Stromal cell of bone marrow (primary cell): ENCODE measurements around the gene ADD3.
"Not testable (repeated sequence)": the region's sequence is repeated elsewhere in the genome, so short reads cannot be mapped to it uniquely, and the experiment has no call there.

Experiments used
- DNase-seq: peaks from one replicate; pipeline ENCODE4 v3.0.0-alpha.2; 2012; ENCODE audit warnings: low read depth

The ADD3 gene

DNA sequence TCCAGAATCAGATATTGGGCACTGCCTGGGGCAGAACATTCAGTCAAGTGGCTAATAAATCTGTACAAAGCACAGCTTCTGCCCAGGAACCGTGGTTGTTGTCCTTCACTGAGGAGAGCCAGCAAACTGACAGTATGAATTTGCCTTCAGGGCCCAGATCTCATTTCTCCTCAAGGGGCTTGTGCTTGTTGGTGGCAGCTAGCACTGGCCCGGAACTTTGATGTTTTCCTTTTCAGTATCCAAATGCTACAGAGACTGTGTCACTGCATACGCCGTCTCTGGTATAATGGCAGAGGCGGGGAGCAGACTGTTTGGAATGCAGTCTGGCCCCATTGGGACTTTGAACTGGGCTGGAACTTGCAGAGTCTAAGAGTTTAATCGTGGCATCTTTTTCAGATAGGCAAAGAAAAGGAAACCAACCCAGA lies 30.4 kb upstream of the ADD3 start:
- DNase-seq: no peak

DNA sequence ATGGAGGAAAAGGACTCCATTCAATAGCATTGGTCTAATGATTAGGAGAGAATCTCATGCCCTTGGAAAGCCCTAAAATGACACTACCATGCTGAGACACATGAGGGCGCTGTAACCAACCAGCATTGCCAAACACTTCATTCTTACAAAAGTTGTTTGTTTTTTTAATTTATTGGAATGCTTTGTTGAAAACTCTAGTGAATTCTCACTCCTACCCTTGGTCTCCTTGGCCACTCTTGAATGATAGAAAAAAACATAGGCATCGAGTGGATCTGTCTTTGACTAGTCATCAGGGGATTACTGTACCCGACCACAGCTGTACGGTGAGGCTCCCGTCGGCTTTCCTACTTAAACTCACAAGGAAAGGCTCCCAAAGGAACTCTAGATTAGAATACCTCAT lies 29.3 kb upstream of the ADD3 start:
- DNase-seq: no peak

DNA sequence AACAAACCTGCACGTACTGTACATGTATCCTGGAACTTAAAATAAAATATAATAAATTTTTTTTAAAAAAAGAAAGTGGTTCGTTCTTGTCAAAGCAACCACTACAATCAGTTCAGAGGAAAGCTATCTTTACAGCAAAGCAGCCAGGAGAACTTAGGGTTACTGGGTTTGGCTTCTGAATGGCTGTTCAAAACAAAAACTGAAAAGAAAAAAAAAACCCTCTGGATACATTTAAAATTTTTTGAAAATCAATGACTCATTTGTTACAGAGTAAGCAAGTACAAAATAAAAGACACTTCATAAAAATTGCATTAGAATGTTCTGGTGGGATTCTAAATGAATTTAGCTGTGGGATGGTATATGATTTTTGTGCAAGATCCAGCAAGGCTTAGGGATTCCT lies 28.6 kb upstream of the ADD3 start:
- DNase-seq: no peak

DNA sequence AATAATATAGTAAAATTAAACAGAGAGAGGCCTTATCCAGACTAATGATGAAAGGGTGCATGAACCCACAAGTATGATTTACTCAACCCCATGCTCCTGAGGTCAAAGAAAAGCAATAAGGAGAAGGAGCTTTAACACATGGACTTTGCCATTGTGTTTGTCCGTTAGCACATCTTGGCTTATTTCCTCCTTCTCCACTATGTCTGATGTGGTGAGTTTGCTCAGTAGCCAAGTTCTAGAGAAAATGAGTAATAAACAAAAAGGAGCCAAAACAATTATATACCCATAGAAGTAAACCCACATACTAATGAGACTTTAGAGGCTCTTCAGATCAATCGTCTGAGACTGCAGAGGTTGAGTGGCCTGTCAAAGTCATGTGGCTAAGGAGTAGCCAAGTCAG lies 26.1 kb upstream of the ADD3 start:
- DNase-seq: no peak

DNA sequence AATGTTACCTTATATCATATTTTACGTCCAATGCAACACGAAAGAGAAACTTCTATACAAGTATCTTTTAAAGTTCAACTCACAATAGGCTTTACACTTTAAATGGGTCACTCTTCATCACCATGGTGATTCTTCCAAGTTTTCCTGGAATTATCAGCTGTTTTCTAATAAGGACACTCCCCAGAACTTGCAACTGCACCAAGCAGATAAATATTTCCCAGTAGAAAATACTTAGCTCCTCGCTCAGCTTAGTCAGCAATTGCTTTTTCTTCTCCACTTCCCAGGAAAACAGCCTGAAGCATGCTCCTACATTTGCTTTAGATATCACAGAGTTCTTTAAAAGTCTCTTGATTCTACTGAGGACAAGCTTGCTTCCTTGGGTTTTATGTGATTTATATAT lies 25.7 kb upstream of the ADD3 start:
- no peak for DNase-seq

DNA sequence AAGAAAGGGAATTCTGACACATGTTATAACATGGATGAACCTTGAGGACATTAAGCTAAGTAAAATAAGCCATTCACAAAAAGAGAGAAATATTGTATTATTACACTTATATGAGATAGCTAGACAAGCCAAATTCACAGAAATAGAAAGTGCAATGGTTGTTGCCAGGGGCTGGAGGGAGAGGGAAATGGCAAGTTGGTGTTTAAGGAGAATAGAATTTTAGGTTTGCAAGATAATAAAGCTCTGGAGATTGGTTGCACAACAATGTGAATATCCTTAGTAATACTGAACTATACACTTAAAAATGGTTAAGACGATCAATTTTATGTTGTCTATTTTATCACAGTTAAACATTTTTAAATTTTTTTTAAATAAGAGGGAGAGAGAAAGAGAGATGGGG lies 25.0 kb upstream of the ADD3 start:
- DNase-seq: no peak

DNA sequence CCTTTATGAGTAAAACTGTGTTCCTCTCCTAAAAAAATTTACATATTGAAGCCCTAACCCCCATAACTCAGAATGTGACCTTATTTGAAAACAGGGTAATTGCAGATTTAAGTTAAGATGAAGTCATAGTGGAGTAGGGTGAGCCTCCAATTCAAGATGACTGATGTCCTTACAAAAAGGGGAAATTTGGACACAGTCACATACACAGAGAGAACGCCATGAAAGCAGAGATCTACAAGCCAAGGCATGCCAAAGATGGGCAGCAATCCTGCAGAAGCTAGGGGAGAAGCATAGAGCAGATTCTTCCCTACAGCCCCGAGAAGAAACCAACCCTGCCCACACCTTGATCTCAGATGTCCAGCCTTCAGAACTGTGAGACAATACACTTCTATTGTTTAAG lies 23.8 kb upstream of the ADD3 start:
- DNase-seq: no peak

DNA sequence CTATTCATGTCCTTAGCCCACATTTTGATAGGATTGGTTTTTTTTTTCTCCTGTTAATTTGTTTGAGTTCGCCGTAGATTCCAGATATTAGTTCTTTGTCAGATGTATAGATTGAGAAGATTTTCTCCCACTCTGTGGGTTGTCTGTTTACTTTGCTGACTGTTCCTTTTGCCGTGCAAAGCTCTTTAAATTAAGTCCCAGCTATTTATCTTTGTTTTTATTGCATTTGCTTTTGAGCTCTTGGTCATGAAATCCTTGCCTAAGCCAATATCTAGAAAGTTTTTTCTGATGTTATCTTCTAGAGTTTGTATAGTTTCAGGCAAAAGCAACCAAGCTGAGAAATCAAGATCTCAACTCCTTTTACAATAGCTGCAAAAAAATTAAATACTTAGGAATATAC lies 22.0 kb upstream of the ADD3 start:
- not testable (repeated sequence) for DNase-seq

DNA sequence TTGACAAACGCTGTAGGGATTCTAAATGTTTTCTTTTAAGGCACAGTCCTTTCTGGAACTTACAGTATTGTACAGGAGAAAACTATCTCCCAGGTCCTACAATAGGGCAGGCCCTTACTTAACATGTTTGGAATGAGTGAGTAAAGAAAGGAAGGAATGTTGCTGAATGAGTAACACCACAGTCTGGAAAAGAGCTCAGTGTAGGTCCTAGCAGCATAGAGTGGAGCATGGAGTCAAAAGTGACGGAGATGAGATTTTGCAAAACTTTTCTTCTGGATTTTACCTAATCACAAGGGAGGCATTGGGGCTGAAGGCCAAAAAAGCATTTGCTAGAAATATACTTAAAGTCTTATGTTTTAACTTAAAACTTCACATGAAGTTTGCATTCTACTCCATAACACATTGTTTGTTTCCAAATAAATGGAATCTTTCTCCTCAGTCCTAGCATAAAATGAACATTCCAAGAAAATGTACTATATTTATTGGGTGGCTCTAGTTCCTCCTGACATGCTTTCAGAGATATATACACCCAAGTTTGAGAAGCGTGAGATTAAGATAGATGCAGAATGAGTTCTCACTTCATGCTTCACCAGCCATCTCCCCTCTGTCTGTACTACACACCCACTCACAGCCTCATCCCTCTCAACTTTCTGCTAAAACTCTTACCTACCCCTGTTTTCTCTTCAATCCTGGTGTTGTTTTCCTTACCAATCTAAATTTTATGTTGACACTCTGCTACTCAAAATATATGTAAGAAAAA lies 20.2 kb upstream of the ADD3 start:
- DNase-seq: peak; percentile 67

DNA sequence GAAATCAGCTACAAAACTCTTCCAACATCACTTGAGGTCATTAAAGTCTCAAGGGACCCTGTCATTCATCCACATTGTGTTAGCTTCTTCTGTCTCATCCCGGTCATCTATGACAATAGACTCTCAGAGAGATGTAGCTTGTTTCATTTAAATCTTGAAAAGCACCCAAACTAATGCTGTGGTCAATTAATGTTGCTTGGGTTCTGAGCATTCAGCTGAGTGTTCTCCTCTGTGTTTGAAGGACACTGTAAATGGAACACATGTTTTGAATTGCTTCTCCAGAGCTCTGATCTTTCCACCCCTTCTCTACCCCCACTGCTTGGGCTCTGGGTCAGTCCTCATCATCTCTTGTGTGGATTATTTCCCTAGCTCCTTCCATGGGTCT lies 19.6 kb upstream of the ADD3 start:
- DNase-seq: no peak

DNA sequence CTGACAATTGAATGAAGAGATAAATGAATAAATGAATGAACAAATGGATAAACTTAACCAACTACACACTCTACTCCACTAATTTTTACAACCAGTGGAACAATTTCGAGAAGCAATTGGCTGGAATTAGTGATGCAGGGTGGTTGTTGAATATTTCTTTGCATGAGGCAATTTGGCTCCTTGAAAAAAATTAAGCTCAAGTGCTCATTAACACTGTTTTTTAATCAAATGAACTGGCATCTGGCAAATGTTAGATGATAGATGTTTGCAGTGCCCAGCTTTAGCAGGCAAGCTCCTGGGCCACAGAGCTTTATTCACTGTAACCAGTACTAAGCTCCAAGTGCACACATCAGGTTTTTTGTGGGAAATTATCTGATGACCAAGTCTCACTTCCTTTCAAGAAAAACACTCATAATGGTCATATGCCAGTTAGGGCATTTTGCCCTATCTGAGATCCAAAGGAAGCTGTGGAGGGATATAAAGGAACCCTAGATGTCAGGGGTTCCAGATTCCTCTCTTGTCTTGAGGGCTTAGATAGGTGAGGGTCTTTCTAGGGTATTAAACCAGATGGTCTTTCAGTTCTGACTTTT lies 16.4 kb upstream of the ADD3 start:
- DNase-seq: no peak

DNA sequence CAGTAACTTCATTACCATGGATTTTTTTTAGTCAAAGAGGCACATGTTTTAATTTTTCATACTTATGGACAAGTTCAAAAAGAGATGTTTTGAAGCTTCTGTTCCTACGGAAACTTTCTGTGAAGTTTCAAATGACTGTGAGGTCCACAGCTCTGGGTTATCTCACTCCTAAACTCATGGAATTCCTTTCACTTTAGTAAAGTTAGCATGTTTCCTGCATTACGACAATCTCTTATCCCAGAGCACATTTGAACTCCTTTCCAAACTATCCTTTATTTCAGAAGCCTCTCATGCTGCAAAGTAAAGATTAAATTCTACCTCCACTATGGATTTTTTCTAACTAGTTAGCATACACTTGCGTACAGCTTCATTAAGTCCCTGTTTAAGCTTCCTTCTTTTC lies 15.3 kb upstream of the ADD3 start:
- no peak for DNase-seq

DNA sequence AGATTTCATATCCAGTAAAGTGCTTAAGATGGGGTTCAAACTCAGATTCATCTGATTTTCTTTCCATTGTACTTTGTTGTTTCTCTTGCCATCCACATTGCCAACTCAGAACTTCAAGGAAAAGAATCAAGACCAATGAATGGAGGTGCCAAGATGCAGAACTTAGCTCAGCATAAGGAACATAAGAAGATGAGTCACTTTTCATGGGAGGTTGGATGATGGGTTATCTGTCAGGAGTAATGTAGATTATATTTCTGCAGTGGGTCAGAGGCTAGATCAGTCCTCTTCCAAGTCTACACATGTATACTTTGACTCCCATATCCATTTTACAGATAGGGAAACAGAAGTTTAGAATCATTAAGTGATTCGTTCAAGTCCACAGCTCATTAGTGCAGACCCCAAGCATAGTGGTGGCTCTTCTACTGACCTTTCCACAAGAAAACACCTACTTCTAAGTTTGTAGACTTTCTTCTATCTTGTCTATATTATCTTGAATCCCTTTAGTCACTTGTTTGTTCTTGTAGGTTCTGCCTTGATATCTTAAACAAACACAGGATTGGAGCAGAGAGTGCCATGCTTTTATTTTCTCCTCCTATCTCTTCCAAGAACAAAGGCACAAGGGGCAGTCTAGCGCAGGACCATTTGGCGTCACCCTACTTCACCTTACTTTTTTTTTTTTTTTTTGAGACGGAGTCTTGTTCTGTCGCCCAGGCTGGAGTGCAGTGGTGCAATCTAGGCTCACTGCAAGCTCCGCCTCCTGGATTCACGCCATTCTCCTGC lies 14.0 kb upstream of the ADD3 start:
- DNase-seq: no peak

DNA sequence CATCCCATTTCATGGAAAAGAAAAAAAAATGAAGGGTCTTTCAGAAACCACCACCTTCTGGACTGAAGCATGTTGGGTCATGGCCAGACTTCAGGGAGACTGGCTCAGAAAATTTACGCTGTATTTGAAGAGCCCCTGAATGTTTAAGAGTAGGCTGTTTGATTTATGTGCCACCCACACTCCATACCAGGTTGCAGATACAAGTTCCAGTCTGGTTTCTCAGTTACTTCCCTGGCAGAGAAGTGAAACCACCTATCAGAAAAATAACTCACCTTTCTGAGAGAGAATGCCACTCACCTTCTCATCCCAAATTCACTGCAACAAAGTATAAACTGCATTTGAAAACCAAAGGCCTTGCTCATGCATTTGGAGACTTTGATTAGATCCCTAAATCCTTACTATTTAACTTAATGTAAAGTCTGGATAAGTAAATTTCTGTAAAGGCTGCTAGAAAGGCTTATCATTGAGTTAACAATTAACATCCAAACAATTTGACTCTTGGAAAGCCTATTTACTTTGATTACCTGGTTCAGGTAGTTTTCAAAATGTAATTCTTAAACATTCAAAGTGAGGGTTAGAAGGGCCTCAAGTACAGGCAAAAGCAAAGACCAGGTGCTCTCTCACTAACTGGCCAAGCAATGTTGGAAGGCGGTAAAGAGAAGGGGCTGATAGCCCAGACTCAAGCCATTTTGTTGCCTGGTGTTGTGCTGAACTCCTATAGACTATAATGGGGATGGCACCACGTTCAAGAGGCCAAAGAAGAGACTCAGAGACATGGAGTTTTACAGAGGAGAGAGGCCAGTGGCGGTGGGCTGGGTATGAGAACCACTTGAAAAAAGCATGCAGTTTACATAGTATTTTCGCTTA lies 12.8 kb upstream of the ADD3 start:
- no peak for DNase-seq

DNA sequence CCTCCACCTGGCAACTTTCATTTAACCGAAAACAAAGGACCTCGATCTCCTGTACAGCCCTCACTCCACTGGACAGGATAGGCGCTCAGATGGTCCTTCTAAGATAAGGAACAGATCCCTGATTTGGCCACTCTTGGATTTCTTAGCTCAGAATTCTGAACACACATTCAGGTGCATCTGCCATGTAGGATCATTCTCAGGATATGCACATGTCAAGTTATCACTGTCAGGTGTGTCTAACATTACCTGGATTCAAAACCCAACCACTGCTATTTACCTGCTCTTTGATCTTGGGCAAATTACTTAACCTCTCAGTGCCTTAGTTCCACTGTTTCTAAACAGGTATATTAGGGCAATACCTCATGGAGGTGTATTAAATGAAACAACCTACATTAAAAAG lies 12.2 kb upstream of the ADD3 start:
- DNase-seq: no peak

DNA sequence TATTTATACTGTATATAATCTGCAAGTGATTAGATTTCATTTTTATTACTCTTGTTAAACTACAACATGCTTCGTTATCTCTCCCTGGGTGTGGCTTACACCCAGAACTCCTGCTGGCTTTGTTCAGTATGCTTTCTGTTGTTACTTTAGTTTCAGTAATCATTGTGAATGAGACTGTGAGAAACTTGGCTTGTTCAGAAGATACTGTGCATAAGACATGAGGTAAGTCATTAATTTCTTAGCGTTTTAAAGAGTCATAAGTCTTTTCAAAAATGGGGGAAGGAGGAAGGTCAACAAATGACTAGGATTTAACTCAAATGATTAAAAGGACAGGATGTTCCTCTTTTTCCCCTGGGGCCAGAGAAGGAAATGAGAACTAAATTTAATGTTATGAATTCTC lies 11.6 kb upstream of the ADD3 start:
- no peak for DNase-seq

DNA sequence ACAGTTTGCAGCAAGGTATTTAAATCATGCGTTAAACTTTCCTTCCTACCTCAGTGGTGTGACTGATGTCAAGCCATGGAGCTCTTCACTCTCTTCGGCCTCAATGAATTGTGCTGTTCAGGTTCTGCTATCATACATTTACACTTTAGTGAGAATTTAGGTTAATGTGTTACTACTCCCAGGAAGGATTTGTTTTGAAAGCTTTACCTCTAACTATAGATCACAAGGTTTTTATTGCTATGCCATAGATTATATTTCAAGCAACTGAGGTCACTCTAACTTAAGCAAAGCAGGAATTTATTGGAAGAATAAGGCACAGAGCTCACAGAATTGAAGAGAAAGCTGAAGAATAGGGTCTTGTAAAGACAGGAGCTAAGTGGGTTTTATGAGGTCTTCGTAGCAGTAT lies 11.0 kb upstream of the ADD3 start:
- DNase-seq: no peak

DNA sequence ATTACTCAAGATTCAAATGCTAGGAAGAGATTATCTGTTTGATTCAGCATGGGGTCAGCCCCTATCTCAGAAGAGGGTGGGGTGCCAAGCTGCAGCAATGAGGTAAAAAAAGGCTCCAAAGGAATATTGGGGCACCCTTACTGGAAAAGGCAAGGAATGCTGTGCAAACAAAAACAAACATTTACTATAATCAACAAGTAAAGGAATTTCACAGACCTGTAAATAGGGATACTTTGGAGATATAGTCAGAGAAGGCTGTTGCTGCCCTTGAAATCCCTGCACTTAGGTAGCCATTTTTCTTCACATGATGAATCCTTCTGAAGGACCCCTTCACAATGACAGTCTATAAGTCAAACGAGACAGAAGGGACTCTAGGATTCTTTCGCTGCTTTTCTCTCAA lies 10.6 kb upstream of the ADD3 start:
- DNase-seq: no peak

DNA sequence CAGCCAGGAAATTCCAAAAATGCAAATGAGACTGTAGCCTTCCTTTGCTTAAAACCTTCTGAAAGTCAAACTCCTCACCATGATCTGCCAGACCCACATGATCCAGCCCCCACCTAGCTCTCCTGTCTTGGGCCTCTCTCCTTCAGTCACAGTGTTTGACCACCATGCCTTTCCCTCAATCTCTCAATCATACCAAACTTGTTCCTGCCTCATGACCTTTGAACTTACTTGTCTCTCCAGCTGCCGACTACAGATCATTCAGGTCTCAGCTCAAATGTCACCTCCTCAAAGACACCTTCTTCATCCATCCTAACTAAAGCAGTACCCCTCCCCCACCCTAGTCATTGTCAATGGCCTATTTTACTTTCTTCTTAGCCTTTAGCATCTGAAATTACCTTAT lies 9.3 kb upstream of the ADD3 start:
- DNase-seq: no peak

DNA sequence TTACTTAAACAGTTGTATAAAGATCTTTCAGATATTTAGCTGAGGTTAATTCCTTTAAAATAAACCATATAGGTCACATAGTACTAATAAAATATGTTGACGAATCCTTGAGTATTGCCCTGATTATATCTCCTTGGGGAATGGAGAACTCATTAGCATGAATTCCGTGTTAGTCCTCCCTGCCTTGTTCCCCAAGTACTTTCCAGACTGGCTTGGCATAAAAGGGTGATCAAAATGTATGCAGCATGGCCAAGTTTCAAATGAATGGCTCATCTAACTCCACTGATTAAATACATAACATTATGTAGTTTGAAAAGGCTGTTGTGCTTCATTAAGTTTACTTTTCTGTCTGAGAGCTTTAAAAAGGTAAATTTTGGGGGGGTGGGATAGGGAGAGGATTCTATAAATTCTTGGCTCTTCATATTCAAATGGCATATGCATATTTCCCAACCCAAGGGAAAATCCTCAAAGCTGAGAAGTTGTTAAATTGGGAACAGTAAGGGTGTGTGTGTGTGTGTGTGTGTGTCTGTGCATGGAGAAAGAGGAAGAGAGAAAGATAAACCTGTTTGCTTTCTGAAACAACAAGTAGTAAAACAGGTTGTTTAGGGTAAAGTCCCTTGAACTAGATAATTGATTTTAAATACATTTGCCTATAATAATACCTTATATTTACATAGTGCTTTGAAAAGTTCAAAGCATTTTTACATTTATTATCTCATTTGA lies 4.8 kb upstream of the ADD3 start:
- DNase-seq: no peak

DNA sequence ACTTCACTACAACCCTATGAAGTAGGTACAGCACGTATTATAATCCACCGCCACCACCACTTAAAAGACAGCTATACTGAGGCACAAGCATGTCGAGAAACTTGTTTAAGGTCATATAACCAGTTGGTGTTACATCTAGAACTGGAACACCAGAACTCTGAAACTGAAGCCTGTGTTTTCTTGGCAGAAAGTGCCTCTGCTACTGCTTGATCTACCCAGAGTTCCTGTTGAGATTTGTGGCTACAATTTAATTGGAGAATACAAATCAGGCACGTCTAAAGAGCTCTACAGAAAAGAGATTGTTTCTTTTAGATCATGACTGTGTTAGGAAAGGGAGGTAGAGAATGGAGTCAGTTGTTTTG lies 4.3 kb upstream of the ADD3 start:
- no peak for DNase-seq

DNA sequence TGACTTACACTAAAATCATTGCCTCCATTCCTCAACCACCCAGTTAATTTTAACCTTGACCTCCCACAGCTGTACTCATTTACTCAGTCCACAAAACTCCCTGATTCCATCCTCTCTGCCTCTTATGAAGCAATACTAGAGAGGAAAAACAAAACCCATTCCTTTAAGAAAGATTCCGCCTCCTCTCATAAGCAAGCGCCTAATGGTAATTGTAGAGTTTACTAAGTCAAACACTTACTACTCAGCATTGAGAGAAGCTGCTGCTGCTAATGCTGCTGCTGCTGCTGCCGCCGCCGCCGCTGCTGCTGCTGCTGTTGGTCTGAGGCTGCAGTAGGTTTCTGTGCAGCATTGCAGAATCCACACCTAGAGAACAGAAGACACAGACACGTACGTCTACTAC lies 2.1 kb upstream of the ADD3 start:
- peak; percentile 78 for DNase-seq
